ENCODE measurements around the gene KLF14. TPM values are rescaled to one million over a fixed set of nuclear protein-coding genes. Genes with fewer than 3 reads are reported as not detected.

KLF14 gene
- total and polyA plus RNA-seq, 2 of the 13 experiments (the other 11 are each of a cell fraction or from before 2014, with no cell fraction given), result not detected

- H3K36me3 ChIP-seq (replicated peaks in 1 of 2; ENCODE audit: control insufficient read depth in 1 of 2, insufficient read depth in 2 of 2, low read length in 2 of 2), result no peaks in the 10 kb centered on the region
- no peak overlapping the region for H3K4me3 ChIP-seq (replicated peaks in 1 of 3; ENCODE audit: insufficient read depth in 1 of 3, low read depth in 2 of 3, low read length in 3 of 3)
- BruUV-seq (replicated peaks), result no TSS peak
- CTCF ChIA-PET (ENCODE audit: low intra/inter-chr PET ratio, low total read pairs), result no interaction called here
- POLR2A ChIA-PET, result no interaction called here
- H3K4me2 ChIP-seq (ENCODE audit: low read depth, low read length), result no peak overlapping the region
- no peak overlapping the region for H3K27ac ChIP-seq (ENCODE audit: extremely low read length, insufficient read depth, low read length)
- ATAC-seq (no peak), DNase-seq (ENCODE audit: low spot score) (no peak), FAIRE-seq (no peak)
- H3K9me3 ChIP-seq (ENCODE audit: low read length), result no peaks in the 10 kb centered on the region
- TF ChIP-seq ZNF17 (CRISPR knock-in tag; IDR thresholded peaks at IDR 0.05) (no peak), CEBPB (IDR thresholded peaks at IDR 0.05; ENCODE audit: borderline replicate concordance, low read depth, low read length) (0 out of 2 replicates have a peak, but pooled peaks have one; percentile 2)
- TF ChIP-seq, protein P1, sequence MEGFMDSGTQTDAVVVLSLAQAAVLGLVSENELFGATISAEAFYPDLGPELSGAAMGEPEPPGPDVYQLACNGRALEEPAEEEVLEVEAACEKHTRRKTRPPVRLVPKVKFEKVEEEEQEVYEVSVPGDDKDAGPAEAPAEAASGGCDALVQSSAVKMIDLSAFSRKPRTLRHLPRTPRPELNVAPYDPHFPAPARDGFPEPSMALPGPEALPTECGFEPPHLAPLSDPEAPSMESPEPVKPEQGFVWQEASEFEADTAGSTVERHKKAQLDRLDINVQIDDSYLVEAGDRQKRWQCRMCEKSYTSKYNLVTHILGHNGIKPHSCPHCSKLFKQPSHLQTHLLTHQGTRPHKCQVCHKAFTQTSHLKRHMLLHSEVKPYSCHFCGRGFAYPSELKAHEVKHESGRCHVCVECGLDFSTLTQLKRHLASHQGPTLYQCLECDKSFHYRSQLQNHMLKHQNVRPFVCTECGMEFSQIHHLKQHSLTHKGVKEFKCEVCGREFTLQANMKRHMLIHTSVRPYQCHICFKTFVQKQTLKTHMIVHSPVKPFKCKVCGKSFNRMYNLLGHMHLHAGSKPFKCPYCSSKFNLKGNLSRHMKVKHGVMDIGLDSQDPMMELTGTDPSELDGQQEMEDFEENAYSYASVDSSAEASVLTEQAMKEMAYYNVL (CRISPR knock-in tag; IDR thresholded peaks at IDR 0.05; ENCODE audit: borderline replicate concordance), result no peak
- intact Hi-C loops (cut with micrococcal nuclease; ENCODE audit: unreplicated experiment), result no loop called here
- 0 out of 5 replicates have a peak, but pooled peaks cover 0 to 5% of the 10 kb centered on the region in 2 experiments for H3K27me3 ChIP-seq (ENCODE audit: control insufficient read depth in 1 of 2, insufficient read depth in 2 of 2, low read length in 2 of 2)
- no peaks in the 10 kb centered on the region for H3K4me1 ChIP-seq (ENCODE audit: insufficient read depth, low read length)
- no peak overlapping the region for H2AFZ ChIP-seq (ENCODE audit: low read length)
- H3K9ac ChIP-seq (ENCODE audit: insufficient read depth, low read depth, low read length), result no peak overlapping the region
- no peaks in the 10 kb centered on the region for H3K79me2 ChIP-seq (ENCODE audit: insufficient read depth, low read length)
- in situ Hi-C loops (cut with HindIII; ENCODE audit: extremely low pct_ligation_motif_present, low pct_unique_long_range_greater_than_20kb), result no loop called here
- H4K20me1 ChIP-seq (ENCODE audit: insufficient read depth, low read length), result no peaks in the 10 kb centered on the region
- 0% methylated on average over 2 of the region's 2 CpGs for WGBS (ENCODE audit: low lambda C conversion rate)
Measured at GRCh38 chr7:130719541-130719940, 14.5 kb downstream of the KLF14 start.

DNA sequence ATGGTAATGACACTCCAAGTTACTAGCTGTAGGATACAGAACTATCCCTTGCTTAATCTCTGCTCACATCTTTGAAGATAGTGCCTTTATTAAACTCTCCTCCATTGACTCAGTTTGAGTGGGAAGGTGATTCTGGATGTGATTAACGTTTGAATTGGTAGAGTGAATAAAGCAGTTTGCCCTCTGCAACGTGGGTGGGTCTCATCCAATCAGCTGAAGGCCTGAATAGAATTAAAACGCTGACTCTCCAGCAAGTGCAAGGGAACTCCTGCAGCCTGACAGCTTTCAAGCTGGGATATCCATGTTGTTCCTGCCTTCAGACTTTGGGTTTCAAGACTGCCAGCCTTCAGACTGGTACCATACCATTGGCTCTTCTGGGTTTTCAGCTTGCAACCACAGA, 21.6 kb downstream of the KLF14 start:
- BruUV-seq (replicated peaks), result no TSS peak
- DNase-seq (ENCODE audit: low spot score), result no peak
- Histone ChIP-seq H3K4me3 (replicated peaks in 1 of 3; ENCODE audit: insufficient read depth in 1 of 3, low read depth in 2 of 3, low read length in 3 of 3) (no peak overlapping the region), H3K36me3 (replicated peaks in 1 of 2; ENCODE audit: control insufficient read depth in 1 of 2, insufficient read depth in 2 of 2, low read length in 2 of 2) (no peaks in the 10 kb centered on the region), H2AFZ (ENCODE audit: low read length) (no peak overlapping the region), H3K4me2 (ENCODE audit: low read depth, low read length) (no peak overlapping the region), H4K20me1 (ENCODE audit: insufficient read depth, low read length) (no peaks in the 10 kb centered on the region), H3K27me3 (ENCODE audit: control insufficient read depth in 1 of 2, insufficient read depth in 2 of 2, low read length in 2 of 2) (no peaks in the 10 kb centered on the region), H3K79me2 (ENCODE audit: insufficient read depth, low read length) (no peaks in the 10 kb centered on the region), H3K9ac (ENCODE audit: insufficient read depth, low read depth, low read length) (no peak overlapping the region), H3K4me1 (ENCODE audit: insufficient read depth, low read length) (no peaks in the 10 kb centered on the region), H3K9me3 (ENCODE audit: low read length) (no peaks in the 10 kb centered on the region), H3K27ac (ENCODE audit: extremely low read length, insufficient read depth, low read length) (no peak overlapping the region)
- intact Hi-C loops (cut with micrococcal nuclease; ENCODE audit: unreplicated experiment) (no loop called here), in situ Hi-C loops (cut with HindIII; ENCODE audit: extremely low pct_ligation_motif_present, low pct_unique_long_range_greater_than_20kb) (no loop called here)
- ChIA-PET POLR2A (no interaction called here), CTCF (ENCODE audit: low intra/inter-chr PET ratio, low total read pairs) (no interaction called here)
- no peak for ATAC-seq
- no peak for FAIRE-seq
- 0% methylated on average over 3 of the region's 3 CpGs for WGBS (ENCODE audit: low lambda C conversion rate)
- TF ChIP-seq ATF3 (CRISPR knock-in tag; IDR thresholded peaks at IDR 0.05) (no peak), ZNF616 (CRISPR knock-in tag; IDR thresholded peaks at IDR 0.05; ENCODE audit: low read depth) (no peak), ZNF44 (CRISPR knock-in tag; IDR thresholded peaks at IDR 0.05) (no peak), ZNF510 (CRISPR knock-in tag; IDR thresholded peaks at IDR 0.05; ENCODE audit: low read depth) (no peak), BORCS8-MEF2B (CRISPR knock-in tag; IDR thresholded peaks at IDR 0.05) (no peak), ATF2 (CRISPR knock-in tag; IDR thresholded peaks at IDR 0.05) (no peak), ARID2 (CRISPR knock-in tag; IDR thresholded peaks at IDR 0.05; ENCODE audit: borderline replicate concordance) (no peak), U2AF2 (IDR thresholded peaks at IDR 0.05; ENCODE audit: low read depth, low read length) (no peak), NCOA2 (CRISPR knock-in tag; IDR thresholded peaks at IDR 0.05) (no peak), ZNF550 (CRISPR knock-in tag; IDR thresholded peaks at IDR 0.05; ENCODE audit: borderline replicate concordance) (no peak), ZNF773 (CRISPR knock-in tag; IDR thresholded peaks at IDR 0.05; ENCODE audit: borderline replicate concordance) (no peak), ZFP90 (CRISPR knock-in tag; IDR thresholded peaks at IDR 0.05; ENCODE audit: borderline replicate concordance) (no peak), ELF1 (CRISPR knock-in tag; IDR thresholded peaks at IDR 0.05) (no peak), ZSCAN31 (CRISPR knock-in tag; IDR thresholded peaks at IDR 0.05; ENCODE audit: low read depth) (no peak)
